ENCODE results near the gene SCARB2. TPM values are rescaled to one million over a fixed set of nuclear protein-coding genes. Genes with fewer than 3 reads are reported as not detected.

SCARB2 gene
- total and polyA plus RNA-seq, 7 donors = 58.5 to 199 (median 109) TPM

DNA sequence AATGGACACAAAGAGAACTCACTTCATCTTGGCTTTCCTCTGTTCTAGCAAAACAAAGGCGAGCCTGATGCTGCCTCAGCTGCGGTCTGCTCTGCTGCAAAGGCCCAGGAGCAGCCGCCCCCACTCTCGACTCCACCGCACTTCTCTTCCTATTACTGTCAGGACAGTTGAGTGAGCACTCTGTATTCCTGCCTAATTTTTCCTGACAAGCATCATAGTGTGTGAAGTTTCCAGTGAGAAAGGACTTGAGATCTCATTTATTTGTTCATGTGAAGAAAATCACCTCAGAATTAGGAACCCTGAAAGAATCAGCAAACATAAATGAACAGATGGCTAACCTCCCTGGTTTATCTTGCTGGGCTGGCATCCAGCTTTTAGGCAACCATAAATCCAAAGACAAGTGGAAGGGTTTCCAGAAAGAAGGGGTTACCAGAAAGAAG, 15.6 kb downstream of the SCARB2 start:
- peaks cover 0 to 28% of the 10 kb centered on the region in 2 donors for H3K36me3 ChIP-seq (ENCODE audit: insufficient read depth in 1 of 2, low read depth in 1 of 2)
- no peaks in the 10 kb centered on the region for H3K9me3 ChIP-seq
- DNase-seq = peak; percentile 55 to 56
- no peaks in the 10 kb centered on the region for H3K27me3 ChIP-seq (ENCODE audit: insufficient read depth in 3 of 3, low read length in 2 of 3)
- peak in 3 of 4 donors; percentile 22 to 34 (median 31) for ATAC-seq
- H3K4me1 ChIP-seq = peaks cover 97% of the 10 kb centered on the region
- peak overlapping the region; percentile 37 for H3K4me3 ChIP-seq
- intact Hi-C loops (cut with DNase I) = loop anchor here (5.0 kb wide), 2 partner anchors 39 to 109 kb away; partner anchors contain the start of gene STBD1 (in 1 of the 2)
- TF ChIP-seq, protein P1, sequence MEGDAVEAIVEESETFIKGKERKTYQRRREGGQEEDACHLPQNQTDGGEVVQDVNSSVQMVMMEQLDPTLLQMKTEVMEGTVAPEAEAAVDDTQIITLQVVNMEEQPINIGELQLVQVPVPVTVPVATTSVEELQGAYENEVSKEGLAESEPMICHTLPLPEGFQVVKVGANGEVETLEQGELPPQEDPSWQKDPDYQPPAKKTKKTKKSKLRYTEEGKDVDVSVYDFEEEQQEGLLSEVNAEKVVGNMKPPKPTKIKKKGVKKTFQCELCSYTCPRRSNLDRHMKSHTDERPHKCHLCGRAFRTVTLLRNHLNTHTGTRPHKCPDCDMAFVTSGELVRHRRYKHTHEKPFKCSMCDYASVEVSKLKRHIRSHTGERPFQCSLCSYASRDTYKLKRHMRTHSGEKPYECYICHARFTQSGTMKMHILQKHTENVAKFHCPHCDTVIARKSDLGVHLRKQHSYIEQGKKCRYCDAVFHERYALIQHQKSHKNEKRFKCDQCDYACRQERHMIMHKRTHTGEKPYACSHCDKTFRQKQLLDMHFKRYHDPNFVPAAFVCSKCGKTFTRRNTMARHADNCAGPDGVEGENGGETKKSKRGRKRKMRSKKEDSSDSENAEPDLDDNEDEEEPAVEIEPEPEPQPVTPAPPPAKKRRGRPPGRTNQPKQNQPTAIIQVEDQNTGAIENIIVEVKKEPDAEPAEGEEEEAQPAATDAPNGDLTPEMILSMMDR (IDR thresholded peaks at IDR 0.05) = no peak
- peak overlapping the region; percentile 97 for H3K27ac ChIP-seq
- 20 to 33% (median 20%) methylated on average over 5 of the region's 5 CpGs for WGBS, 3 donors

DNA sequence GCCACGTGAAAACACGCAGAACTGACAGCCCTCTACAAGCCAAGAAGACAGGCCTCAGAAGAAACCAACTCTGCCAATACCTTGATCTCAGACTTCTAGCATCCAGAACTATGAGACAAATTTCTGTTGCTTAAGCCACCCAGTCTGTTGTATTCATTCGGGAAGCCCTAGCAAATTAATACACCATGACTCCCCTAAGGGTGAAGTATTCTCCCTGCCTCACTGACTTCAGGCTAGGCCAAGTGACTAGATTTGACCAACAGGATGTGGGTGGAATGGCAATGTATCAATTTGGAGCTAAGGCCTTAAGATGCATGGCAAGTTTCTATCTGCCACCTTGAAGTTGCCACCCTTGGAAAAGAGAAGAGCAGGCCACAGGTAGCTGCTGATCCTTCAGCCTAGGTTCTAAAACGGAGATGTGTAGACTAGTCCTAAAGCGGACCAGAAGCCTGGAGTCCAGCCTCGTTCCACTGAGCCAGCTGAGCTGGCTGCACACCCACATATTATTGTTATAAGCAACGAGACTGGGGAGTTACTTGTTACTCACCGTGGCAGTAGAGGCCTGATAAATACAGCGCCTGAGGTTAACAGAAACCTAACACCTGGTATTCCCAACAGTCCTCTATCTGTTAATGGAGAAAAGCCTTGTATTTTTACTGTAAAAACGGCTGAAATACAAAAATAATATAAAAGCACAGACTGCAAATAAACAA, 16.4 kb downstream of the SCARB2 start:
- intact Hi-C loops (cut with DNase I) = loop anchor here (5.0 kb wide), 2 partner anchors 40 to 110 kb away; partner anchors contain the start of gene STBD1 (in 1 of the 2)
- WGBS, 3 donors = 42 to 57% (median 43%) methylated on average over 10 of the region's 10 CpGs

DNA sequence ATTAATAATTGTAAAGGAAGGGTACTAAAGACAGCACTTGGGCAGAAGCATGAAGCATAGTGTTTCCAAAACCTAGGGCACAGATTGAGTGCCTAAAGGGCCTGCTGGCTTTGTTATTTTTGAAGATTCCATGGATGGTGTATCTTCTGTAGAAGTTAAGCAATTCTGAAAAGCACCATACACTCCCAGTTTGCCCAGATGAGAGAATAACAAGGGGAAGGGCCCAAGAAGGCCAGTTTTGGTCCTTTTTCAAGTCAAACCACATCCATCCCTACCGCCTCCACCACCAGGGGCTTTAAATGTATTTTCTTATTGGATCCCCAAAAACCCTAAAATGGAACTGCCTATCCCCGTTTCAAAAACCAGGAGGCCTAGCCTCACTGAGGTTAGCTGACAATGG, 17.2 kb downstream of the SCARB2 start:
- H3K9me3 ChIP-seq = no peaks in the 10 kb centered on the region
- ATAC-seq = no peak
- H3K27me3 ChIP-seq (ENCODE audit: insufficient read depth in 3 of 3, low read length in 2 of 3) = no peaks in the 10 kb centered on the region
- 92 to 98% (median 96%) methylated on average over 2 of the region's 2 CpGs for WGBS, 3 donors
- TF ChIP-seq, protein P1 (IDR thresholded peaks at IDR 0.05) = no peak
- H3K4me1 ChIP-seq = peaks cover 84% of the 10 kb centered on the region
- peak overlapping the region; percentile 97 for H3K27ac ChIP-seq
- DNase-seq = no peak
- H3K4me3 ChIP-seq = no peak overlapping the region
- peaks cover 0 to 43% of the 10 kb centered on the region in 2 donors for H3K36me3 ChIP-seq (ENCODE audit: insufficient read depth in 1 of 2, low read depth in 1 of 2)
- intact Hi-C loops (cut with DNase I) = loop anchor here (5.0 kb wide), 2 partner anchors 41 to 111 kb away; partner anchors contain the start of gene STBD1 (in 1 of the 2)

More for the DNA sequence above, 16.4 kb downstream of the SCARB2 start:
- Histone ChIP-seq H3K4me1 (peaks cover 92% of the 10 kb centered on the region), H3K9me3 (no peaks in the 10 kb centered on the region), H3K36me3 (ENCODE audit: insufficient read depth in 1 of 2, low read depth in 1 of 2) (peaks cover 0 to 36% of the 10 kb centered on the region in 2 donors), H3K27me3 (ENCODE audit: insufficient read depth in 3 of 3, low read length in 2 of 3) (no peaks in the 10 kb centered on the region), H3K4me3 (peak overlapping the region; percentile 37), H3K27ac (peak overlapping the region; percentile 97)
- ATAC-seq (peak in 1 of 4 donors; percentile 14), DNase-seq (no peak)
- TF ChIP-seq, protein P1 (IDR thresholded peaks at IDR 0.05) = no peak

DNA sequence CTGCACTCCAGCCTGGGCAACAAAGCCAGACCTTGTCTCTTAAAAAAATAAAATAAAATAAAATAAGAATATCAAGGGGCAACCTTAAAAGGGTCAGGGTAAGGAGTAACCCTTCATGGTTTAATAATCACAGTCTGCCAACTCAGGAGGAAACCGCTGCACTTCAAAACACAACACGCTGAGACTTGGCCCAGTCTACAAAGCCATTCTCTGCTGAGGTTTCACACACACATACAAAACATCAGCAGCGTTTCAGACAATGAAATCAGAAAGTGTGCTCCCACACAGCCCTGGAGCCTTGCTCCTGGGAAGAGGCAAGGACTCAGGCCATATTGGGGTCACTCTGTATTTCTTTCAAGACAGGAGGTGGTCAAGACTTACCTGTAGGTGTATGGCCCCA, 18.3 kb downstream of the SCARB2 start:
- WGBS, 3 donors = 78 to 84% (median 83%) methylated on average over 3 of the region's 3 CpGs
- Histone ChIP-seq H3K9me3 (no peaks in the 10 kb centered on the region), H3K27ac (peak overlapping the region; percentile 97), H3K36me3 (ENCODE audit: insufficient read depth in 1 of 2, low read depth in 1 of 2) (peaks cover 0 to 53% of the 10 kb centered on the region in 2 donors), H3K27me3 (ENCODE audit: insufficient read depth in 3 of 3, low read length in 2 of 3) (no peaks in the 10 kb centered on the region), H3K4me3 (no peak overlapping the region), H3K4me1 (peaks cover 76% of the 10 kb centered on the region)
- DNase-seq (no peak), ATAC-seq (no peak)
- TF ChIP-seq, protein P1 (IDR thresholded peaks at IDR 0.05) = no peak
- intact Hi-C loops (cut with DNase I) = loop anchor here (5.0 kb wide), 2 partner anchors 42 to 112 kb away; partner anchors contain the start of gene STBD1 (in 1 of the 2)
